ENCODE results near the gene SLC25A29. TPM values are rescaled to one million over a fixed set of nuclear protein-coding genes. Genes with fewer than 3 reads are reported as not detected.

The SLC25A29 gene
- total RNA-seq, 1 donor from 2014 or later: 86.8 TPM

DNA sequence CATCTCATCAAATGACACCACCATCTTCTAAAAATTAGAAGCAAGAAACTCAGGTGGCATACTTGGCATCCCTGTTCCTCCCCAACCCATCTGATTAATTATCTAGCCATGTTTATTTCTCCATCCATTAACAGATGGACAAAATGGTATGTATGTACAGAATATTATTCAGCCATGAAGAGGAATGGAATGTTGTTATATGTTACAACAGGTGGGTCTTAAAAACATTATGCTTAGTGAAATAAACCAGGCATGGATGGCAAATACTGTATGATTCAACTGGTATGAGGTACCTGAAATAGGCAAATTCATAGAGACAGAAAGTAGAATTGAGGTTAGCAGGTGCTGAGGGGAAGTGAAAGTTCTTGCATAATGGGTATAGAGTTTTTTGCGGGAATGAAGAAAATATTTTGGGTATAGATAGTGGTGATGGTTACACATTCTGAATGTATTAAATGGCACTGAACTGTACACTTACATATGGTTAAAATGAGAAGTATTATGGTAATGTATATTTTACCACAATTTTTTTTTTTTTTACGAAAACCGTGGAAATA is 49.8 kb downstream of the SLC25A29 start:
- intact Hi-C loops (cut with DNase I): no loop called here
- DNase-seq (ENCODE audit: low spot score): no peak
- ATAC-seq: no peak

DNA sequence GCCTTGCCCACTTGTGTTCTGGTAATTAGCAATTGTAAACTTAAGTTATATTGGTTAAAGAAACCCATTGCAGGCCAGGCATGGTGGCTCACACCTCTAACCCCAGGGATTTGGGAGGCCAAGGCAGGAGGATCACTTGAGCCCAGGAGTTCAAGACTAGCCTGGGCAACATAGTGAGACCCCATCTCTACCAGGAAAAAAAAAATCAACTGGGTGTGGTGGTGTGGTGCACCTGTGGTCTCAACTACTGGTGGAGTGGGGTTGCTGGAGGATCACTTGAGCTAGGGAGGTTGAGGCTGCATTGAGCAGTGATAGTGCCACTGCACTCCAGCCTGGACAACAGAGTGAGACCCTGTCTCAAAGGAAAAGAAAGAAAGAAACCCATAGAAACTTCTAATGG is 53.6 kb downstream of the SLC25A29 start:
- no peak for ATAC-seq
- no peak for DNase-seq (ENCODE audit: low spot score)
- intact Hi-C loops (cut with DNase I): no loop called here

DNA sequence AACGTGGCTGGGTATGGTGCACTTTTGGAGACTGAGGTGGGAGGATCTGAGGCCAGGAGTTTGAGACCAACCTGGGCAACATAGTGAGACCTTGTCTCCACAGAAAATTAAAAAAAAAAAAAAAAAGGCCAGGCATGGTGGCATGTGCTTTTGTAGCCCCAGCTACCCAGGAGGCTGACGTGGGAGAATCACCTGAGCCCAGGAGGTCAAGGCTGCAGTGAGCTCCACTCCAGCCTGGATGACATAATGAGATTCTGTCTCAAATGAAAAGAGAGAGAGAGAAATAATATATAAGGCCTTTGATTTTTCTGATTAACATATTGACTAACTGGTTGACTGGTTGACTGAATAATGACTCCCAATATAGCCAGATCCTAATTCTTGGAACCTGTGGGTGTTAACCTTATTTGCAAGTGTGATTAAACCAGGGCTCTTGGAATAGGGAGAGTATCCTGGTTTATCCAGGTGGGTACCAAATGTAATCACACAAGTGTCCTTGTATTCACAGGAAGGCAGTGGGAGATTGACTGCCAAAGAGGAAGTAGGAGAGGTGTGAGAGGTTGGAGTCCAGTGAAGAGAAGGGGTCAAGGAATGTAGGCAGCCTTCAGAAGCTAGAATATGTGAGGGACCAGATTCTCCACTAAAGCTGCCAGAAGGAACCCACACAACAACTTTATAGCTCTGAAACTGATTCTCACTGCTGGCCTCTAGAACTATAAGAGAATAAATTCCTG is 55.3 kb downstream of the SLC25A29 start:
- DNase-seq (ENCODE audit: low spot score): no peak
- no peak for ATAC-seq
- intact Hi-C loops (cut with DNase I): no loop called here

DNA sequence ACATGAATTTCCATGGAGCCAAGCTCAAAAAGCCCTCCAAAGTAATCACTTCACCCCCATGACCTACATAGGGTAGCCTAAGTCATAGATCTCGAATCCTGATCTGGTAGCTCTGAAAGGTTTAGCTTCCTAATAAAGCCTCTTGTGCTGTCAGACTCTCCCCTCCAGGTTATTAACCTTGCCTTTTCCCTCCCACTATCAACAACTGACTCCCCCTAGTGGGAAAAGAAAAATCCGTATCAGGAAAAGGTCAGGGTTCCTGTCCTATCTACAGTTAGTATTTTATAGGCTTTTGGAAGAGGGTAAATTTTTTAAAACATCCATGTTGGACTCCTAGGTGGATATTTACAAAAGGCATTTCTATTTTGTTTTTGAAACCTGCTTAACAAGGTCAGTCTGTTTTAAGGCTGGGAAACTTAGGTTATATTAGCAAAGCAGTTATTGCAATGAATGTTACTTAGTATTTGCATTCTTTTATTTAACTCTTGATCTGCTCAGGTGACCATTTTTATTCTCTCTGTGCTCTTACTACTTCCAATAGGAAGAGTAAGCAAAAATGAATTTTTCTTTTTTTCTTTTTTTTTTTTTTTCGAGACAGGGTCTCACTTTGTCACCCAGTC is 59.3 kb downstream of the SLC25A29 start:
- peak; percentile 35 for ATAC-seq
- intact Hi-C loops (cut with DNase I): no loop called here
- DNase-seq (ENCODE audit: low spot score): no peak

DNA sequence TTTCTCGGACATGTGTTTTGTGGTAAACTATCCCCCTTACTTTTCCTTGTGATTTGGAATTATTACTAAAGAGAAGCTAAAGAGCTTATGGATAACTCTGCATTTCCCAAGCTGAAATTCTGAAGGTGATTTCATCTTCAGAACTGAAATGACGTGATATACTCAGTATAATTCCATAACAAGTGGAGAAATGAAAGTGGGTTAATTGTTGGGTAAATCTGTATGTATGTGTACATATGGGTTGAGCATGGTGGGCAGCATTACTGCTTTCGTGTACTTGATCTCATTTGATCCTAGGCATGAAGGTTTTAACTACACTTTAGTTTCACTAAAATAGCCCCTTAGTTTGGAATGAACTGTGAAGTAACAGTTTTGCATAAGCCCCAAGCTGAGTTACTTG is 63.2 kb downstream of the SLC25A29 start:
- DNase-seq (ENCODE audit: low spot score): no peak
- no peak for ATAC-seq
- intact Hi-C loops (cut with DNase I): no loop called here

DNA sequence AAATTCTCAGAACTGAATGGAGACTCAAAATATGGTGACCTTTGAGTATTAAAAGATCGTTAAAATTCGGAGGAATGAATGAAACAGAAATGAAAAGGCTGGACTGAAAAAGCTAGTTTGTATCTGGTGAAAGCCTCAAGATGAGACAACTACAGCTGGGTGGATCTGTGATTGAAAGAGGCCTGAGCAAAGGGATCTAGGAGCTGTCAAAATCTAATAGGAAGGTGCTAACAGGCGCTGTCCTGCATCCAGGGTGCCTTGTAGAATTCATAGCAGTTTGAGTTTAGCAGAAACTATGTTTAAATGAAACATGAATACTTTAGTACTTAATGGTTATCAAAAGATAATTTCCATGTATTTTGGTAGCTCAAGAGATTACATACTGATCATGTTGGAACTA is 65.0 kb downstream of the SLC25A29 start:
- no peak for ATAC-seq
- DNase-seq (ENCODE audit: low spot score): no peak
- intact Hi-C loops (cut with DNase I): no loop called here

Small RNAs within 50 kb of the gene (microRNA-seq; reads per million reads assigned to microRNA genes)
- gene MIR345 (245 reads per million, percentile 67 among the genes with 10 or more reads in this experiment), gene MIR6764 (not detected)

Other genes starting within 250 kb of the SLC25A29 start
- gene EVL, start 241.0 kb downstream of the SLC25A29 start, total RNA-seq: 87.2 TPM
- 3.4 TPM for gene DEGS2, start 146.8 kb downstream of the SLC25A29 start, total RNA-seq
- gene YY1, start 67.3 kb downstream of the SLC25A29 start, total RNA-seq: 59.9 TPM
- not detected for gene SLC25A47, start 16.9 kb upstream of the SLC25A29 start, total RNA-seq
- gene WDR25, start 70.0 kb upstream of the SLC25A29 start, total RNA-seq: 8.3 TPM